ENCODE data around the gene SREBF1.
A peak's percentile ranks its signal among the peaks of the same experiment; 100 is the strongest.

DNA sequence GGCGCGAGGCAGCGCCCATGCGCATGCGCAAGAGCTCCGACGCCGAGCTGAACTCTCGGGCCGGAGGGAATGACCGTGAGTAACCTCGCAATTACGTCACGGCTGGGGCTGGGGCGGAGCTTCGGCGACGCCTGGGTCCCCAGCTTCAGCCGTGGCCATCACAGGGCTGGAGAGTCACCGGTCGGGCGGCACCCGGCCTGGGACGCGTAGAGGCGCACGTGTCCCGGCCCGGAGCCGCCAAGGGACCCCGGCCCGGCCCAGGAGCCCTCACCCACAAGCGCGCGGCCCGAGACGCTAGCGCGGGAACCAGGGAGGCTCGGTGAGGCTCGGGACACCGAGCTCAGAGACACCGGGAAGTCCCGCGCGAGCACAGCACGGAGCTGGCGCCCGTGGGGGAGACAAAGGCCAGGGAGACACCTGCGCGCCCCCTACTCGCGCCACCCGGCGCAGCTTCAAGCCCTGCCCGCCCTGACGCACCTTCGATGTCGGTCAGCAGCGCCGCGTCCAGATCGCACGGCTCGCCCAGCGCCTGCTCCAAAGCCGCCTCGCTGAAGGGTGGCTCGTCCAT lies 452 bp downstream of the SREBF1 start:
- TF ChIP-seq POLR2AphosphoS5 (IDR thresholded peaks at IDR 0.05) (peak; percentile 98 to 100 (median 100)), POLR2A (IDR thresholded peaks at IDR 0.05) (peak in 2 of 4 donors; percentile 93 to 94)
- TF ChIP-seq, protein P1, sequence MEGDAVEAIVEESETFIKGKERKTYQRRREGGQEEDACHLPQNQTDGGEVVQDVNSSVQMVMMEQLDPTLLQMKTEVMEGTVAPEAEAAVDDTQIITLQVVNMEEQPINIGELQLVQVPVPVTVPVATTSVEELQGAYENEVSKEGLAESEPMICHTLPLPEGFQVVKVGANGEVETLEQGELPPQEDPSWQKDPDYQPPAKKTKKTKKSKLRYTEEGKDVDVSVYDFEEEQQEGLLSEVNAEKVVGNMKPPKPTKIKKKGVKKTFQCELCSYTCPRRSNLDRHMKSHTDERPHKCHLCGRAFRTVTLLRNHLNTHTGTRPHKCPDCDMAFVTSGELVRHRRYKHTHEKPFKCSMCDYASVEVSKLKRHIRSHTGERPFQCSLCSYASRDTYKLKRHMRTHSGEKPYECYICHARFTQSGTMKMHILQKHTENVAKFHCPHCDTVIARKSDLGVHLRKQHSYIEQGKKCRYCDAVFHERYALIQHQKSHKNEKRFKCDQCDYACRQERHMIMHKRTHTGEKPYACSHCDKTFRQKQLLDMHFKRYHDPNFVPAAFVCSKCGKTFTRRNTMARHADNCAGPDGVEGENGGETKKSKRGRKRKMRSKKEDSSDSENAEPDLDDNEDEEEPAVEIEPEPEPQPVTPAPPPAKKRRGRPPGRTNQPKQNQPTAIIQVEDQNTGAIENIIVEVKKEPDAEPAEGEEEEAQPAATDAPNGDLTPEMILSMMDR (IDR thresholded peaks at IDR 0.05) = no peak

All from stomach (tissue), 4 donors.